Measurements from ENCODE around the gene DCAF15. TPM values are rescaled to one million over a fixed set of nuclear protein-coding genes. Genes with fewer than 3 reads are reported as not detected.

DCAF15 gene
- total and polyA plus RNA-seq, 8 donors: 7.8 to 50.7 (median 12.3) TPM

DNA sequence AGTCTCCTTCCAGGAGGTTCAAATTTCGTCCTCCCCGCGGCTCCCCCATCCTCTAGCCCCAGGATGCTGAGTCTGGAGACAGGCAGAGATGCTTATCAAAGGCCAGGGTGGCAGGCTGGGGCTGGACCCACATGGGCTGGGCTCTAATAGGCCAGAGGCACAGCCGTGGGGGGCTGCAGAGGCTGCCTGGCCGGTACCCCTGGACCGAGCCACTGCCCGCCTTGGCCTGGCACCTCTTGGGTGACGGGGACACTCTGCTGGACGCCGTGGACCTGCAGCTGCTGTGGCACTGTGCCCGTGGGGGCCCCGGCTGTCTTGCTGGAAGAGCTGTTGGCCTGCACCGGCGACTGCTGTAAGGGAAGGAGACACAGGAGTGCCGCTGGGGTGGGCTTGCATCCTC lies 28.0 kb downstream of the DCAF15 start:
- no peak overlapping the region for H3K27ac ChIP-seq
- TF ChIP-seq CTCF (IDR thresholded peaks at IDR 0.05): no peak
- H3K9me3 ChIP-seq: no peaks in the 10 kb centered on the region
- no peak overlapping the region for H3K4me3 ChIP-seq
- ATAC-seq (no peak), DNase-seq (no peak), FAIRE-seq (no peak)
- 92 to 97% methylated on average over 14 to 15 of the region's 15 CpGs for WGBS, 2 donors
- intact Hi-C loops (cut with DNase I): no loop called here
- H3K36me3 ChIP-seq: peaks cover 0 to 10% (median 0%) of the 10 kb centered on the region in 3 donors
- H3K27me3 ChIP-seq: no peaks in the 10 kb centered on the region
- no peaks in the 10 kb centered on the region for H3K4me1 ChIP-seq

GRCh38 chr19:13981021-13981420 lies 28.7 kb downstream of the DCAF15 start:
- ATAC-seq: no peak

GRCh38 chr19:13981467-13981866 lies 29.2 kb downstream of the DCAF15 start:
- Histone ChIP-seq H3K27ac (no peak overlapping the region), H3K36me3 (peaks cover 0 to 4% (median 0%) of the 10 kb centered on the region in 3 donors), H3K4me1 (no peaks in the 10 kb centered on the region), H3K4me3 (no peak overlapping the region), H3K9me3 (no peaks in the 10 kb centered on the region), H3K27me3 (no peaks in the 10 kb centered on the region)
- DNase-seq (no peak), FAIRE-seq (no peak), ATAC-seq (no peak)
- 90 to 93% methylated on average over 9 of the region's 9 CpGs for WGBS, 2 donors
- intact Hi-C loops (cut with DNase I): no loop called here
- TF ChIP-seq CTCF (IDR thresholded peaks at IDR 0.05): no peak

More at GRCh38 chr19:13981021-13981420, 28.7 kb downstream of the DCAF15 start:
- DNase-seq (no peak), FAIRE-seq (no peak)
- H3K4me3 ChIP-seq: no peak overlapping the region
- no peaks in the 10 kb centered on the region for H3K4me1 ChIP-seq
- 91 to 95% methylated on average over 5 of the region's 5 CpGs for WGBS, 2 donors
- no peaks in the 10 kb centered on the region for H3K9me3 ChIP-seq
- peaks cover 0 to 4% (median 0%) of the 10 kb centered on the region in 3 donors for H3K36me3 ChIP-seq
- no peaks in the 10 kb centered on the region for H3K27me3 ChIP-seq
- no peak for TF ChIP-seq CTCF (IDR thresholded peaks at IDR 0.05)
- H3K27ac ChIP-seq: no peak overlapping the region
- intact Hi-C loops (cut with DNase I): no loop called here

DNA sequence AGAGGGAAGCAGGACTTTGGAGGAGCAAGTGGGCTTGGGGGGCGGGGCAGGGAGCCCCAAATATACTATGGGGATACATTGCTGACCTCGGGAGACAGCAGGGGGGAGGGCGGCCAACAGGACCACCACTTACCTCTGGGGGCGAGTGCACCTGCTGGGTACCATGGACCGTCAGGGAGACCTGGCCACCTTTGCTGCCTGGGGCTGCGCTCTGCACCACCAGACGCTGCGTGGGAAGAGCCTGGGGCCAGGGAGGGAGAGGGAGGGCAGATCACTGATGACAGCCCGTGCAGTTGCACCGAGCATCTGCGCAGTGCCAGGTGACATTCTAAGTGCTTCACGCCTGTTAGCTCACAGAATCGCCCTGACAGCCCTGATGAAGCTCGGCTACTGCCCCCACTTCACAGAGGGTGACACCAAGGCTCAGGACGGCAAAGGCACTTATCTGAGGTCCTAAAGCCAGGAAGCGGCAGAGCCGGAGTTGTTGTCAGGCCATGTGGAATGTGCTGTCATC lies 29.7 kb downstream of the DCAF15 start:
- no peak for TF ChIP-seq CTCF (IDR thresholded peaks at IDR 0.05)
- ATAC-seq (peak in 2 of 4 donors; percentile 44 to 46), DNase-seq (no peak), FAIRE-seq (no peak)
- peaks cover 0 to 4% (median 0%) of the 10 kb centered on the region in 3 donors for H3K36me3 ChIP-seq
- H3K9me3 ChIP-seq: no peaks in the 10 kb centered on the region
- H3K4me3 ChIP-seq: no peak overlapping the region
- no peak overlapping the region for H3K27ac ChIP-seq
- H3K27me3 ChIP-seq: no peaks in the 10 kb centered on the region
- intact Hi-C loops (cut with DNase I): no loop called here
- 92% methylated on average over 13 to 17 of the region's 17 CpGs for WGBS, 2 donors
- H3K4me1 ChIP-seq: no peaks in the 10 kb centered on the region

GRCh38 chr19:13982773-13983172 lies 30.5 kb downstream of the DCAF15 start:
- no peak for TF ChIP-seq CTCF (IDR thresholded peaks at IDR 0.05)
- DNase-seq (no peak), ATAC-seq (no peak), FAIRE-seq (no peak)
- peaks cover 0 to 4% (median 0%) of the 10 kb centered on the region in 3 donors for H3K36me3 ChIP-seq
- H3K27ac ChIP-seq: no peak overlapping the region
- no peaks in the 10 kb centered on the region for H3K4me1 ChIP-seq
- 97 to 99% methylated on average over 9 of the region's 9 CpGs for WGBS, 2 donors
- no peak overlapping the region for H3K4me3 ChIP-seq
- H3K27me3 ChIP-seq: no peaks in the 10 kb centered on the region
- H3K9me3 ChIP-seq: no peaks in the 10 kb centered on the region
- intact Hi-C loops (cut with DNase I): no loop called here

Data from pancreas (tissue), 10 donors.